DMS53 treated with DMSO at 0.1 percent for 48 hours (cell line): ENCODE measurements around the gene CCDC167.
"Not testable (repeated sequence)": the region's sequence is repeated elsewhere in the genome, so short reads cannot be mapped to it uniquely, and the experiment has no call there.

ENCODE experiments used
- DNase-seq: peaks from one replicate; lab custom pipeline; 2025; ENCODE audit not compliant: unreplicated experiment; lab: John Stamatoyannopoulos, UW

Gene CCDC167

DNA sequence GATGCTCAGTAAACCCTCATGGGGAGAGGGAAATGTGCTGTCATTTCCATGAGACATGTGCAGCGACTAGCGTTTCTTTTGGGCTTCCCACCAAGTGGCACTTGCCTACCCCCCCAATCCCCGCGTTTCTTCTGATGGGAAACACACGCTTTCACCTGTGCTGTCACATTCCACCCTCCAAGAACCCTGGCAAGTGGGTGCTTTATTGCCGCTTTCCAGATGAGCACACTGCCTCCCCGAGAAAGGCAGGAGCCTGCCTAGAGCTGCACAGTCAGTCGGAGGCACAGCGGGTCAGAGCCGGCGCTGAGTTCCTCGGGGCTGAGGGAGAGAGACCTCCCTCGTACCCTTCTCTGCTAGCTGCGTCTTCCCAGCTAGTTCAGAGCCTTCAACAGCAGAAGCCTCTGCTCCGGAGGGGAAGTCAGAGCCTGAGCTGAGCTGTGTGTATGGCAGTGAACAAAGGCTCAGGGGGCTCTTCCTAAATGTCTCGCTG lies 12.3 kb upstream of the CCDC167 start:
- no peak for DNase-seq

DNA sequence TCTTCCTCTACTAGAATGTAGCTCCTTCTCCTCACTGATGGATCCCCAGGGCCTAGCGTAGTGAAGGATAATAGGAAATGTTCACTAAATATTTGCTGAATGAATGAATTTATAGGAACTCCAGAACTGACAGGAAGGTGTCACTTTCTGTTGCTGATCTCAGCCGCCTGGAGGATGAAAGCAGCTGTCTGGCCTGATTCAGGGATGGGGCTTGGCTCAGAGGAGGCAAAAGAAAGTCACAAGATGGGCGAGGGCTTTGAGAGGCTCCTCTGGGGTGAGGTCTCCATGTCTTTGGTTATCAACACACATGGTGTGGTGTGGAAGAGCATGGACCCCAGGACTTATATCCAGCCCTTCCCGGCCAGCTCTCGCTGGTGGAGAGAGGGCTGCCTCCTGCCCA lies 11.5 kb upstream of the CCDC167 start:
- no peak for DNase-seq

DNA sequence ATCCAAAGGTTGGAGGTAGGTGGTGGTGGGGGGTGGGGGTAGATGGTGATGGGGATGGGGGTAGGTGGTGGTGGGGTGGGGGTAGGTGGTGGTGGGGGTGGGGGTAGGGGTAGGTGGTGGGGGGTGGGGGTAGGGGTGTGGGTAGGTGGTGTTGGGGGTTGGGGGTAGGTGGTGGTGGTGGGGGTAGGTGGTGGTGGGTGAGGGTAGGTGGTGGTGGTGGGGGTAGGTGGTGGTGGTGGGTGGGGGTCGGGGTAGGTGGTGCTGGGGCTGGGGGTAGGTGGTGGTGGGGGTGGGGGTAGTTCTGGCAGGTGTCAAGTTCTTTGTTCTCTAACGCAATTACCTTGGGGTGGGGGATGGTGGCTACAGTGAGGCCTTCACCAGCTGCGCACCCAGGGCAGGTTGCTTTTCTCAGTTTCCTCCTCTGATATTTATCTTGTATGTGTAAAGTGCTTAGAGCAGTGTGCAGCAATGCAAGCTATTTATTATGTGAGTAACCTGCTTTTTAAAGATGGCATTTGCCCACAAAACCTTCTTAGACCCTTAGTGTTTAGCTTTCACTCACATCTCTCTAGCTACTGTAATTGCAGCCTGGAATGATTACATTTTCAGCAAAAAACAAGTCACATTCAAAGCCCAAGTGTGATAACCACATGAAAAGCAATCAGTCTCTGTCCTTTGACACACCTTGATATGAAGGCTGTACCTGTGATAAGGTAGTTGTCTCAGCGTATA lies 8.2 kb upstream of the CCDC167 start:
- DNase-seq: no peak

DNA sequence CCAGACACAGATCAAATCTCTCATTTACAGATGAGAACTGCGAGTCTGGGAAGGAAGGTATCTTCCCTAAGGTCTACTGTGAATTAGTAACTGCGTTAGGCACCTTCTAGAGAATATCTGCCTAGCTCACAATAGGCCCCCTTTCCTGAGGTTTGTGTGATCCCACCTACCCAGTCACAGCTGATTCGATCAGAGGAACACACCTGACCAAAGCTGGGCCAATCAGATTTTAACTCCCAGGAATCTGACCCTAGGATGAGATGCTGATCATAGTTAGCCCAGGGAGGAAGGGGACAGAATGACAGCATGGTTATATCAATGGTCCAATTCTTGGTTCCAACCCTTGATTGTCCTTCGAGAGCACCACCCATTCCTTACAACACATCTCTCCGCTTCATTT lies 7.4 kb upstream of the CCDC167 start:
- no peak for DNase-seq

DNA sequence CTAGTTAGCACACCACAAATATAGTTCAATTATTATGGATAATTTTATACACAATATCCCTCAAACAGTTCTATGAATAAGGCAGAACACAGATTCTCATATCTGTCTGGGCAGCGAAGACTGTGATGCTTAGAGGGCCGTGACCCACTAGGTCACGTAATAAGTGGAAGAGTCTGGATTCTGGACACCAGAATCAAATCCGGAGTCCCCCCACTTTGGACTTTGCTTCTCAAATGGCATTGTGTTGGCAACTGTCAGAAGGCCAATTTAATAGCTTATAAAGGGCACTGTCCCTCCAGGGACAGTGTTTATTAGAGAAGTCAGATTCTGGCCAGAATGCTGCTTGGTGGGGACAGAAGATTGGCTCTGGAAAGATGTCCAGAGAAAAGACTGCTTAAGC lies 6.8 kb upstream of the CCDC167 start:
- no peak for DNase-seq

DNA sequence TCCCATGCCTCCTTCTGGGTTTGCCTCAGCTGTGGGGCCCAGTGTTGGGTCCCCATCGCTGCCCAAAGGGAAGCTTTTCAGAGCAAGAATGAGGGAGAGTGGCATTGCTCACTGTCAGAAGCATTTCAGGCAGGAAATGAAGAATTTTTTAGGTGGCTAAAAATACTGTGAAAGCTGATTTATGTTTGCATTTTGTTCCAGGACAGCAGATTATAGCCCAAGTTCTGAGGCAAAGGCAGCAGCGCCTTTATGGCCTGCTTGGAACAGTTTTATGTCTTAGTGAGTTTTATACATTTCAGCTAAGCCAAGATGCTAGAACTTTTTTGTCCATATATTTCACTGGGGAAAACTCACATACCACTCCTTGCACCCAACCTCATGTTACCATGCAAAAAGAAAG lies 4.3 kb upstream of the CCDC167 start:
- DNase-seq: no peak

DNA sequence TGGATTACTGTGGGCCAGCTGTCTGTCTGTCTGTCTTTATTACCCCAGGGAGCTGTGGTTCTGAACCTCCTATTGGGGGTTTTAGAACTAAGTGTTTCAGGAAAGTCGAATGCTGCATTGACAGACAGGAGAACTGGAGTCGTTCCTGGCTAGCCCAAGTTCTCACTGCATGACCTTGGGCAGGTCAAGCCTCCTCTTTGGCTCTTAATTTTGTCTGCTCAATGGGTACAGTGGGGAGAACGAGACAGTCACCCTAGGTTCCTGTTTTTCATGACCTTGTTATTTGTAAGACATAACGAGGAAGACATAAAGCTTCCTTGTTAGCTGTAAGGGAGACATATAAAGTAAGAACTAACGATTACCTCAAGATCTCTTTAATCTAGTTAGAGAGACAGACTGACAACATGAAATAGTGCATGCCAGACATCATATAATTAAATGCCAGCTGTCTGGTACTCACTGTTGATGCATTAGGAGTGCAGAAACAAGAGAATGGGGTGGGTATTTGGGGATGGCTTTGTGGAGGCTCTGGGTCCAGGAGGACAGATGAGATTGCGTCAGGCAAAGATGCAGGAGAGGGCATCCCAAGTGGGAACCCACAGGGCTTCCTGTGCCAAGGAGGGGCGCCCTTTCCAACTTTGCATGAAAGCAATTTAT lies 3.7 kb upstream of the CCDC167 start:
- DNase-seq: no peak

DNA sequence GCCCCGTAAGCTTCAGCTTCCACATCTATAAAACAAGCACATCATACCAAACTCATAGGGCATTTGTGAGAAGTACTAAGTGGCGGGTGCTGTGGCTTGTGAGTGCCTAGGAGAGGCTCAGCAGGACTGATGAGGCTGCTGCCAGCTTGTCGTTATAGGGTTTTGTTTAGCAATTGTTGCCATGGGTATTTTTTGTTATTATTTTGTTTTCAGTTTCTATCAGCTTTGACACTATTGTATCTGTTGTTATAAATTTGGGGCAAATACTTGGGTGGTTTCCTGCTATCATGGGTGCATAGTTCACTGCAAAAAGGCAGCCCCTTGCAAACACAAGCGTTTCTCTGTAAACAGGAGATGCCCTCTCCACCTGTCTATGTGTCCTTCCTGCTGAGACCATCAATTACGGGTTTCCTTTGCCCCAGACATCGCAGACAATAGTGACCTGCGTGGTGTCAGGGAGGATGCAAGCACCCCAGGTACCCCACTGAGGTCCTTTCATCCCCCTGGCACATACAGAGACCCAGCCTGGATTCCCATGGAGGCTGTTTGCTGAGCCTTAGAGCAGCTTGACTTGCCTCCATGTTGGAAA lies 3.1 kb upstream of the CCDC167 start:
- DNase-seq: no peak

DNA sequence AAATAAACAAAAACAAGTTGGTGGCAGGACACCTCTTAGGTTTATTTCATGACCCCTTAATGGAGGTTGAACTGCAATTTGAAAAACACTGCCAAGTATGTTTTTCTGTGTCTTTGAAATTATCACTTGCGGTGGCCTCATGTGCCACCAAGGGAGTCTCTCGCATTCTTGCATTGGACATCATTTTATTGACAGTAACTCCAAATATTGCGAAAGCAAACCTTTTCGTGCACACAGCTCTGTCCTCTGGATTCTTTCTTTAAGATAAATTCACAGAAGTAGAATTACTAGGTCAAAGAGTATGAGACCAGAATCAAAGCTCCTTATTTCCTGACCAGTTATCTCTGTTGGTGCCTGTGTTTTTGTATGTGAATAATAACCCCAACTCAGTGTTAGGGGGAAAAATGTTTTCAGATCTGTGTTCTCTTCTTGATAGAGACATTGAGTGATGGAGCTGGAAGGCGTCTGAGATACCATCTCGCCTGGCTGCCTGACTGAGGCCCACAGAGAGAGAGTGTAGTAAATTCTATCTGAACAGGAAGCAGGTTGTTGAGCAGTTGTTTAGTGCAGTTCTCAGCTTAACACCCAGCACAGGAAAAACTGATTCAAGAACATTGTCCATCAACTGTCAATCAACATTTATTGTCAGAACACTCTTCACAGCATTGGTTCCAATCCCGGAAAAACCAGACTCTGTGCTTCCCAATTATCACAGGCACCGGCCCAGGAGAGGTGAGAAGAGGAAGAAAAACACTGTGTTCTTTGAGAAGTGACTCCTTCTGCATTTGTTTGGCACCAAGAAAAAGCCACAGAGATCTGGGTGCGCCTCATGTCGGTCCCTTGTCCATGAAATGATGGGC lies 2.2 kb upstream of the CCDC167 start:
- no peak for DNase-seq

DNA sequence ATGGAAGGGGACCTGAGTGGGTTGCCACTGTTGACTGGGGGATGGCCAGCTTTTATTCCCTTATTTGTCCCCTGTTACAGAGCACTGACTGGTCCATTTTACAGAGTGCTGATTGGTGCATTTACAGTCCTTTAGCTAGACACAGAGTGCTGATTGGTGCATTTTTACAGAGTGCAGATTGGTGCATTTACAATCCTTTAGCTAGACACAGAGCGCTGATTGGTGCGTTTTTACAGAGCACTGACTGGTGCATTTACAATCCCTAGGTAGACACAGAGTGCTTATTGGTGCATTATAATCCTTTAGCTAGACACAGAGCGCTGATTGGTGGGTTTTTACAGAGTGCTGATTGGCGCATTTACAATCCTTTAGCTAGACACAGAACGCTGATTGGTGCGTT lies 1.2 kb upstream of the CCDC167 start:
- not testable (repeated sequence) for DNase-seq

DNA sequence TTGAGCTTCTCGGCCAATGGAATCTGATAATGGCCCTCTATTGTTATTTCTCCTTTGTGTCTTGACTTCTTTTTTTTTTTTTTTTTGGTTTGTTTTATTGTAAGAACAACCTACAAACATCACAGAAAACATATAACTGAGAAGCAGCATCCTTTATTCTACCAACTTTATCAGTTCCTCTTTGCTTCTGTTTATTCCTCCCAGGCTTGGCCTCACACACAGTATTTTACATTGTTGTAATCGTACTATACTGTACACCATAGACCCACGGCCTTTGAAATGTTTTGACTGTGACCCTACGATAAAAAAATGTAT lies 558 bp upstream of the CCDC167 start:
- DNase-seq: no peak

DNA sequence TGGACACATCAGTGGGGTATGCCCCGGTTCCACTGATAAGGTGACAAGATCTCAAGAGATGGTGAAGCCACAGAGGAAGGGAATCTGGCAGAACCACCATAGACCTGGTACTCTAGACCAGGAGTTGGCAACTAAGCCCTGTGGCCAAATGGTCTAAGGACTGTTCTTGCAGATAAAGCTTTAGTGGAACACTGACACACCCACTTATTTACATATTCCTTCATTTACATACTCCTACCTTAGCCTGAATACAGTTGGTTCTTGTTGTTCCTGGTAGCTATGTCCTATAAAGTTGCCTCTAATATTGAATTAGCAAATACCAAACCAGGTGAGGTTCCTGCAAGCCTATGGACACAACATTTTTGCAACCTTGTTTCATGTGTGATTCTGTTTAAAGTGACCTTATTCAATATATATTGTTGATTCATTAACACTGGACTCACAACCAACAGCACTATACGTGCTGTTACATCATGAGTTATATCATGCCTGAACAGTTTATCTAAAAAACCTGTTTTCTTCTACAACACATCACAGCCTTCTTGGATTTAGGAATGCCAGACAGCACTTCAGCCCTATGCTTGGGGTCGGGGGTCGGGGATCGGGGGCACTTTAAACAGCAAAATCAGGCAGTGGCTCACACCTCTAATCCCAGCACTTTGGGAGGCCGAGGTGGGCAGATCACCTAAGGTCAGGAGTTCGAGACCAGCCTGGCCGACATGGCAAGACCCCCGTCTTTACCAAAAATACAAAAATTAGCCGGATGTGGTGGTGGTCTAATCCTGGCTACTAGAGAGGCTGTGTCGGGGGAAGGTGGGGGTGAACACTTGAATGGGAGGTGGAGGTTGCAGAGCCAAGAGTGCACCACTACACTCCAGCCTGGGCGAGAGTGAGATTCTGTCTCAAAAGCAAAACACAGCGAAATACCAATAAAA lies 2.5 kb downstream of the CCDC167 start:
- no peak for DNase-seq

DNA sequence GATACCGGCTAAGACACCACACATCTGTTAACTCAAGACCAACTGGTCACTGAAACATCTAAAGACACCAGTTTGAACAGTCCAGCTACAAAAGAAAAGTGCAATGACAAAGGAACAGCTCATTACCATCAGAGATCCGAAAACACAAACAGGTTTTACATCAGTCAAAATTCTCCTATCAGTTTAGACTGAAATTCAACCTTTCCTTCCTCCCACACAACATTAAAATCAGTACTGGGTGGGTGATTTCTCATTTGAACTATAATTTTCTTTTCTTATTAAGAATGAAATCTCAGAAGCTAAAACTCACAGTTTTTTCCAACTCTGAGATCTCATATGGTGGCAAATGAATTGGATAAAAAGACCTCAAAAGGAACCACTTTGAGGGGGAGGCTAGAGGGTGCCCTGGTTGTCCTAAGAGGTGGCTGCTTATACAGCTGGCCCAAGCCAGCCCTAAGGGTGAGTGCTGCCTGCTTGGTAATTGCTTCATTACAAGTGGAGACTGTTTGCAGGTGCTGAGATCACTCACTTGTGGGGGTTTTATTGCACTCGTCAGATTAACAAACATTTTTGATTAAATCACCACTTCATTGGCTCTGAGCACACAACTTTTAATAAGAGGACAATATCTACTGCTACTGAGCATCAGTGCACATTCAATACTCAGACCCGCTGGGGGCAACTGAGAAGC lies 4.3 kb downstream of the CCDC167 start:
- no peak for DNase-seq

DNA sequence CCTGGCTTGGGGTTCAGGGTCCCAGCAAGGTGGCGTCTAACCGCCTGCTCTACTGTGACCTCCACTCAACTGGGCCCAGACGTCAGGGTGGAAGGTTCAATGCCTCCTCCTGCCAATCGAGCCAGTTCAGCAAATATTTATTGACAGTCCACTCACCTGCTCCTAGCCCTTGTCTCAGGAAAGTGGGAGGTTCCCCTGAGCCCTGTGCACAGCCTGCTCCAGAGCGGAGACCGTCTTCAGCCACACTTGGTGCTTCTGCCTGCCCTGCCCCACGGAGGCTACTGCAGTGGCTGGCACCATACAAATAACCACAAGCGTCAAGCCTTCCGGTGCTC lies 6.1 kb downstream of the CCDC167 start:
- DNase-seq: no peak

DNA sequence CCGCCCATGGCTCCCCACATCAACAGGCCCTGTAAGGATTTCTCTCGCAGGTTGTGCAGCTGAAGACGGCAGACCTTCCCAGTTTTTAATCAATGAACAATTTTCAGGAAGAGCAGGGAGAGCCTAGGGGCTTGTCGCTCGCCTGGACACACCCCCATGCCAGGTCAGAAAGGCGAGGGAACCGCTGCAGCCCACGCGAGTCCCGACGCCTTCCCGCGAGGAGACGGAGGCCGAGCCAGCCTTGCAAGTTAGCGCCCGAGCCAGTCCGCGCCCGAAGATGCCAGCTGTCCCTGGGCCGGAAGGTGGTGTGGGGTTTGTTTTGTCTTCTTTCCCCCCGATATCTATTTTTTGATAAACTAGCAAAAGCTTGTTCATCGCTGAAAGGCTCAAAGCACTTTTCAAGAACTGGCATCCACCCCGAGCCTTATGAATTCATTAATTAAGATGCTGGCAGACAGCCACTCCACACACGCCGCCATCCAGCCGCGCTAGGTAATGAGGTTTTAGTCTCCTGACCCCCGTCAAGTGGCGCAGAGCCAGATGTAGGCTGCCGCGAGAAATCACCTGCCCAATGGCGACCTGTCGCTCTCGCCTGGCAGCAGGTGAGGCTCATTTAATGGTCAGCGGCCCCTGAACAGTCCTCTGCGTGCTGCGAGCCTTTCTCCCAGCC lies 6.6 kb downstream of the CCDC167 start:
- DNase-seq: no peak

DNA sequence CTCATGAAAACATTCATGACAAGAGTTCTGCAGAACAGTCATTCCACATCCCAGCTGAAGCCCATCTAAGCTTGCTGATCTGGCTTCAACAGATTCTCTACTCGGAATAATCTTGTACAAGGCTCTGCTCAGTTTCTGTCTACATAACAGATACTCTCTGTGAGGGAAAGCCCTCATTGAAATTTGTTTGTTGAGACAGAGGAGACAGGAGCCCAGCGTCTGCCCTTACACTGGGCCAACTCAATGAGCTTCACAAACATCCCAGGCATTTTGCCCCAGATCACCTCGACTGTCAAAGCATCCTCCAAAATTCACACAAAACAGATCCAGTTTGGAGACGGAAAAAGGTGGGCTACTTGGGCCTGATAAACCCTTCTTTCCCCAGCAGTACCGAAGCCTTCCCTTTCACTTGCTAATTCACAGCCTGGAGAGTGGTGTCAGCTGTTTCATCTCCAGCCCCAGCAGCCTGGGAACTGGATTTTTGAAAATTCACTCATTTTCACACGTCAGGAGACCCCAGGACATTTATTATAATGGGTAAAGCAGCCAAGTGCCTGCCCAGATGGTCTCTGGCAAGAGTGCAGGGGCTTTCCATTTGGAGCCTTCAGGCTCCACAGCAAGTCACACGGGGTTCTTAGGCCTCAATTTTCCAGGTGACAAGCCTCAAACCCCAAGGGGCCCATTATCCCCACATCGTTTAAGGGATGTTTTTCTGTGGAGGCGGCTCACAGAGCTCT lies 7.3 kb downstream of the CCDC167 start:
- no peak for DNase-seq

DNA sequence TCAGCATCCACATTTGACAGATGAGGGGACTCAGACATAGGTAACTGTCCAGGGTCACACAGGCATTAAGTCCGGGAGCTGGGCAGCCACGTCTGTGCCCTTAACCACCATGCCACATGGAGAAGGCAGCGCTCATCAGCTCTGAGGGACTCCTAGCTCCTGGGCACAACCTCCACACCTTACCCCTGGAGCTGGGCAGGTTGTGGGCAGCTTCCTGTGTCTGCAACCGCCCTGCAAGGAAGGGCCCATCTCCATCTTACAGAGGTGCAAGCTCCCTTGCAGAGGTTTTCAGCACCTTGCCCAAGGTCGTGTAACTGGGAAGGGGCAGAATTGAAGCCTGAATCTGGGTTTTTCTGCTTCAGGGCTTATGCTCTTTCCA lies 7.9 kb downstream of the CCDC167 start:
- no peak for DNase-seq

DNA sequence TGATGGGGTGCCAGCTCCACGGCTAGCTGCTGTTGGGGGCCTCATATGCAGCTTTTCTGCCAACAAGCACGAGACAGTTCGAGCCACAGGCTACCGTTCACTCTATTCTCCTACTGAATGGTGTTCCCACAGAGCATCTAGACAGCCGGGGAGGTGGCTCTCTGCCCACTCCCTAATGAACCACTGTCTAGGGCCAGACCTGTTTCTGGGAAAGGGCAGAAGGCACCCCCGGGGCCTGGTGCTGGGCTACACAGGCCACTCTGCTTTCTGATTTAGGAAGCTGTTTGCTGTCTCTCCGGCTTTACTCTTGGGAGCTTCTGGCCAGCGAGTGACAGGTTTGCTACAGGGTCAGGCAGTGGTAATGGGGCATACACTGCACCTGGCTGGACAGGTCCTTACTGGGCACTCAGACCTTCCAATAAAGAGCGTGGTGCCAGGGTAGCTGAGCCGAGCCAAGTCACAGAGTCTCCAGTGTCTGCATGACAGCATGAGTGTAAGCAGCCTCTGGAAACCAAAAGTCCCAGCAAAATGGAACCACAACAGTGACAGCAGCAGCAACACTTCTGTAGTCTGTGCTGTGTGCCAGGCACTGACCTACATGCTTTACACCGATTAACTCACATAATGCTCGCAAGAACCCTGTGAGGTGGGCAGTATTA lies 8.4 kb downstream of the CCDC167 start:
- DNase-seq: no peak
